HG03558 (cell line): ENCODE measurements around the gene CYTH1.

ENCODE experiments used
- ATAC-seq: cut with Tn5 transposase; IDR thresholded peaks from one replicate; pipeline ENCODE4 v1.9.1; 2021; ENCODE audit warnings: moderate number of reproducible peaks; ENCODE audit not compliant: unreplicated experiment; ENCODE audit errors: extremely low read depth

Gene CYTH1

DNA sequence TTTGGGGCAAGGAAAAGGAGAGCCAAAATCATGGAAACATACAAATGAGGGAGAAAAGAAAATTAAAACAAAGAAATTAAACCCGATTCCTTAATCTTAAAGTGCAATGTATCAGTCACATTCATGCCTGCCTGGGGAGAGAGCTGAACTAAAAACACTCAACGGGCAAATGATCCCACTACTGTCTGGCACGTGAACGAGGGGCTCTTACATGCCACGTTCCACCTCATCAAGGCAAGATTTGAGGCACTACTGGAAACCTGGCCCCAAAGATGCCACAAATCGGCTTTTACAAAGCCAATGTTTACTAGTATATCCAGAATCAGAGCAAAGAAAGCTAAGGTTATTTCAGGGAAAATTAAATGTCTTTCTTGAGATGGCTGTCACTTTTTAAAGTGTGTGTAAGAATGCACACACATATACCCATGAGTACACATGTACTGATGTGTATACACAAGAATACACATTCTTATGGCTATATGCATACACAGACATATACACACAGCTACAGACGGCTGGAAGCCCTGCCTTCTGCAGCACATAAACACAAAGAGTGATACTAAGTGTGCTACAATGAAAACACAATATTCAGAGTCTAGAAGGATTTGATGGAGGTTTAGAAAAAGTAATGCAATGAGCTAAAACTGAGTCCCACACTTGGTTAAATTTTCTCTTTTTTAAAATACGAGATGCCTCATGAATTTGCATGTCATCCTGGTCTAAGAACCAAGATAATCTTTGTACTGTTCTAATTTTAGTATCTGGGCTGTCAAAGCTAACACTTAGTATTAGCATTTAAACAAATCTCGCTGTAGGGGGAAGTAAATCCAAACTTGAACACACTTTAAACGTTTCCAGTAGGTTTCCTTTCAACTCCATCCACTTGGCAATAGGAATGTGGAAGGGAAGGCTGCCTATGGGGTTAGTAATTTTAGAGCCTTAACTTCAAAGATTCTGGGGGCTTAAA lies 85.8 kb downstream of the CYTH1 start:
- no peak for ATAC-seq

GRCh38 chr17:78694805-78695531 lies 87.1 kb downstream of the CYTH1 start:
- ATAC-seq: no peak

- ATAC-seq: no peak
These were observed 88.6 kb downstream of the CYTH1 start for GRCh38 chr17:78693346-78694083.

DNA sequence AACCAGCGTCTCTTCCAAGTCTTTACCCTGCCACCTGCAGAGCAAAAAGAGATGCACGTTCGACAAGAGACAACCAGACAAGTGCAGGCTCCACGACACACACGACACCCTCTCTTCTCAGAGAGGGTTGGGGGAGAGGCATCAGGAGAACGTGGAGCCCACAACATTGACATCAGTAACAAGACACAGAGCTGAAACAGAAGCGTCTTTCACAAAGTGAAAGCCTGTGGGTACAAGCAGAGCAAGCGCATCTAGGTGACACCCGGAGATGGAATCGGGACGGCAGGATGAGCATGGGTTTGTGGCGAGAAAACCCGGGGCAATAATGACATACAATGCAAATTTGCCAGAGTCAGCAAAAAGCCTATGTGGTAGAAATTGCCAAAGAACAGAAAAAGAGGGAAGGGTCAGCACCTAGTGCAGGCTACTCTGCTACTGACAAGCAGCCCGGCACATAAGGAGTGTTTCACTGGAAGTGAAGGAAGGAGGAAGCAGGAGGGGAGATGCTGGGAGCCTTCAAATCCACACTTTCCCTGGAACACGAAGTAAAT lies 89.5 kb downstream of the CYTH1 start:
- ATAC-seq: no peak

- ATAC-seq: no peak
These were observed 93.0 kb downstream of the CYTH1 start for GRCh38 chr17:78689029-78689428.

- no peak for ATAC-seq
These were observed 94.1 kb downstream of the CYTH1 start for GRCh38 chr17:78687944-78688343.

GRCh38 chr17:78687125-78687524 lies 94.9 kb downstream of the CYTH1 start:
- no peak for ATAC-seq

GRCh38 chr17:78684026-78684425 lies 98.0 kb downstream of the CYTH1 start:
- no peak for ATAC-seq

GRCh38 chr17:78683408-78683961 lies 98.6 kb downstream of the CYTH1 start:
- ATAC-seq: no peak

GRCh38 chr17:78682363-78682762 lies 99.7 kb downstream of the CYTH1 start:
- ATAC-seq: no peak

- ATAC-seq: no peak
These were observed 101.6 kb downstream of the CYTH1 start for GRCh38 chr17:78680436-78680835.

DNA sequence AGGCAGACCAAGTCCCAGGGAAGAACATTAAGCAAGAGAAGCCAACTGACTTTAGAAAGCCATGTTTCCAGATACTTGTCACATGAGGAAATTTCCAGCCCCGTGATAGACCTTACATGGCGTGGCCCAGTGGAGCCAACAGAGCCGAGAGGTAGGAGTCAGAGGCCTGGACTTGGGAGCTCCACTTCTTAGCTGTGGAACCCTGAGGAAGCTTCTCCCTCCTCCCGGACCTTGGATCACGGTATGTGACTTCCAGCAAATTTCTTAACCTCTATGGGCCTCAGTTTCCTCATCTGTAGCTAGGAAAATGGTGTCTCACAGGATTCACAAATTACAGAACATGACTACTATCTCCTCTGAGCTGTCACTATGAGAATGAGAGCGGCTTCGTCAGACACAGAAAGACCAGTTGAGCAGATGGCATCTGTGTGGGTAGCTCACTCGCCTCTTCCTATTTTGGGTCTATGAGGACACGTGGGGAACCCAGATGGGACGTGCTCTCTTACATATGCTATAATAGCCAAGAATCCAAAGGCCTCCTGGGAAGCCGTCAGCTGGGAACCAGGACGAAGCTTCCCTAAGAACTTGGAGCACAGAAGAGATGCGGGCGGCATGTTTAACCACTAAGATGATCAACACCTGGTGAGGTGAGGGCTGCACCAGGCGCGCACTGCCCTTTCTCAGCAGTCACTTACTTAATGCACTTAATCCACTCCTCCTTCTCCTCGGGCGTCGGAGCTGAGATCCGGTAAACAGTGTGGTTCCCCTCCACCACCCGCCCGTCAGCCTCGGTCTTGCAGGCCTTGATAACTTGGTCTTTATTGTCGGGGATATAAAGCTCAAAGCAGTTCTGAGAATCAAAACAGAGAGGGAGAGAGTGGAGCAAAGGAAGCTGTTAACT lies 102.3 kb downstream of the CYTH1 start:
- ATAC-seq: no peak

GRCh38 chr17:78678711-78679110 lies 103.4 kb downstream of the CYTH1 start:
- no peak for ATAC-seq

DNA sequence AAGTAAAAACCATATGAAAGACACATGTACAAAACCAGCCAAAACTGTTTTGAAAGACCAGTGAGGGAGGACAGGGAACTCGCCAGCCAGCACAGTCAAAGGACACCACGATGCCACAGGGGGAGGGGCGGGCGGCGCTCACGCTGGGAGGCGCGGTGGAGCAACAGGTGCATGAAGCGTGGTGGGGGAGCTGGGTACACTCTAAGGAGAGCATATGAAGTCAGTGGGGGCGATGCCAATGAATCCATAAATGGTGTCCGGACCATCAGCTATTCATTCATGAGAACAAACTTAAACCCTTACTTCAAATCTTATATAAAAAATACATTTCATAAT lies 103.9 kb downstream of the CYTH1 start:
- no peak for ATAC-seq

- ATAC-seq: no peak
These were observed 104.5 kb downstream of the CYTH1 start for GRCh38 chr17:78677303-78678221.

- no peak for ATAC-seq
These were observed 105.4 kb downstream of the CYTH1 start for GRCh38 chr17:78676412-78677302.

- no peak for ATAC-seq
These were observed 106.2 kb downstream of the CYTH1 start for GRCh38 chr17:78675836-78676235.
